Measurements from ENCODE around the gene GCNT4.
A peak's percentile ranks its signal among the peaks of the same experiment; 100 is the strongest.
"Not testable (repeated sequence)": the region's sequence is repeated elsewhere in the genome, so short reads cannot be mapped to it uniquely, and the experiment has no call there.

GCNT4 gene, protein sequence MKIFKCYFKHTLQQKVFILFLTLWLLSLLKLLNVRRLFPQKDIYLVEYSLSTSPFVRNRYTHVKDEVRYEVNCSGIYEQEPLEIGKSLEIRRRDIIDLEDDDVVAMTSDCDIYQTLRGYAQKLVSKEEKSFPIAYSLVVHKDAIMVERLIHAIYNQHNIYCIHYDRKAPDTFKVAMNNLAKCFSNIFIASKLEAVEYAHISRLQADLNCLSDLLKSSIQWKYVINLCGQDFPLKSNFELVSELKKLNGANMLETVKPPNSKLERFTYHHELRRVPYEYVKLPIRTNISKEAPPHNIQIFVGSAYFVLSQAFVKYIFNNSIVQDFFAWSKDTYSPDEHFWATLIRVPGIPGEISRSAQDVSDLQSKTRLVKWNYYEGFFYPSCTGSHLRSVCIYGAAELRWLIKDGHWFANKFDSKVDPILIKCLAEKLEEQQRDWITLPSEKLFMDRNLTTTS

GRCh38 chr5:75052192-75053053 is at the start of gene GCNT4:
GCNT4 (minus strand) TSS chr5:75052558; CDS start chr5:75030037, 22,521 bp downstream.
- peak; percentile 57 to 60 for DNase-seq

DNA sequence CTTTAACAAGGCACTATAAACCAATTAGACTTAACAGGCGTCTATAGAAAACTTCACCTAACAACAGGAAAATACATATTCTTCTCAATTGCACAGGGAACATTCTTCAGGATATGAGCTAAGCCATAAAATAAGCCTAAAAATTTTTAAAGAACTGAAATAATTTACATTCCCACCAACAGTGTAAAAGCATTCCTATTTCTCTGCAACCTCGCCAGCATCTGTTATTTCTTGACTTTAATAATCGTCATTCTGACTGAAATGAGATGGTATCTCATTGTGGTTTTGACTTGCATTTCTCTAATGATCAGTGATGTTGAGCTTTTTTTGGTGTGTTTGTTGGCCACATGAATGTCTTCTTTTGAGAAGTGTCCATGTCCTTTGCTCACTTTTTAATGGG is 43.6 kb upstream of the GCNT4 start:
- not testable (repeated sequence) for DNase-seq

DNA sequence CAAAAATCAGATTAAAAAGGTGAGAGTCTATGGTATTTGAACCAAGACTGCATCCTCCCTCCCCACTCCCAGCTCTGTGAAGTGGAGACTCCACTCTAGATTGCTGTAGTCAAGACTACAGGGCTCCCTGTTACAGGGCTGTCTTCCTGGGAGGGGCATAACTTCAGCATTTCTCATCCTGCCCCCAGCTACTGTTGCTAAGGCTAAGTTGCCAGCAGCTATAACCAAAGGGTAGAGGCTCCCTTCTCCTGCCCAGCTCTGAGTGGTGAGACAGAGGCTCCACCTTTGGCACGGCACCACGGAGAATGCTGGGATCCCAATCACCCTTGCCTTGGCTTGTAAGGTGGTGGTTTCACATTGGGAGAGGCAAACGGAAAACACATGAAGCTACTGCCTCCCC is 39.2 kb upstream of the GCNT4 start:
- DNase-seq = no peak

- no peak for DNase-seq
These were observed 37.3 kb upstream of the GCNT4 start for GRCh38 chr5:75089662-75090061.

- DNase-seq = peak; percentile 28 to 61
These were observed 36.8 kb upstream of the GCNT4 start for GRCh38 chr5:75089137-75089536.

GRCh38 chr5:75088648-75089047 is 36.3 kb upstream of the GCNT4 start:
- DNase-seq = no peak

- DNase-seq = no peak
These were observed 29.2 kb upstream of the GCNT4 start for GRCh38 chr5:75081510-75081909.

DNA sequence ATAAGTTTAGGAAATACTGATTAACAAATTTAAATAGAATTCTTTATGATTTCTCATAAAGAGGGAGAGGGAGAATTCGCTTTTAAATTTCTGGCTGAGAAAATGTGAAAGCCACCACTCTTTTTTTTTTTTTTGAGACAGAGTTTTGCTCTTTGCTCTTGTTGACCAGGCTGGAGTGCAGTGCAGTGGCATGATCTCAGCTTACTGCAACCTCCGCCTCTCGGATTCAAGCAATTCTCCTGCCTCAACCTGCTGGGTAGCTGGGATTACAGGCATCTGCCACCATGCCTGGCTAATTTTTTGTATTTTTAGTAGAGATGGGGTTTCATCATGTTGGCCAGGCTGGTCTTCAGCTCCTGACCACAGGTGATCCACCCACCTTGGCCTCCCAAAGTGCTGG is 27.0 kb upstream of the GCNT4 start:
- not testable (repeated sequence) for DNase-seq

DNA sequence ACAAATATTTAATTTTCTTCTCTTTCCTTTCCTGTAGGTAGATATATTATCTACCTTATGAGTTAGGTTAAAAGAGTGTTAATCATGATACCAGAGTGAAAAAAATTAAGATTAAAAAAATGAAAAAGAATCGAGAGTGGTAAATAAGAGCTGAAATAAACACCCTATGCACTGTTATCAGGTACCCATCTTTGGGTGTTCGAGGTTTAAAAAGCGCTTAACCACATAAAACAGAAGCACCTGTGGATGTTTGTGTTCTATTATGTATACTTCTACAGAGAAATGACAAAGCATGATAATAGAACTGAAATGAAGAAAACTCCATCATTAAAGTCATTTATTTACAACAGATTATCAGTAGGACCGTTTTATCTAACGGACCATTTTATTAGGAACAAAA is 25.7 kb upstream of the GCNT4 start:
- no peak for DNase-seq

DNA sequence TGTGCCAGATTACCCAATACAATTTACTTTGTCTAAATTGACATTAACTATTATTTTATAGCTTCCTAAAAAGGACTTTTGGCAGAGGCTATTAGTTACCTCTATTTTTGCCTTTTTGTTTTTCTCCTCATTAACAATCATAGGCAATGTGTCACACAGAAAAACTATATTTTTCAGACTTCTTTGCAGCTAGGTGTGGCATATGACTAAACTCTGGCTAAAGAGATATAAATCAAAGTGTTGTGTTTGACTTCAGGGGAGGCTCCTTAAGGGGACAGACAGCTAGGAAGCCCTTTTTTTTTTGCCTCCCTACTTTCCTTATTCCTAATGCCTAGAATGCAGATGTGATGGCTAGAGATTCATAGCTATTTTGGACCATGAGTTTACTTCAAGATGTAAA is 19.7 kb upstream of the GCNT4 start:
- no peak for DNase-seq

- no peak for DNase-seq
These were observed 18.7 kb upstream of the GCNT4 start for GRCh38 chr5:75071100-75071499.

- DNase-seq = no peak
These were observed 15.1 kb upstream of the GCNT4 start for GRCh38 chr5:75067434-75067833.

DNA sequence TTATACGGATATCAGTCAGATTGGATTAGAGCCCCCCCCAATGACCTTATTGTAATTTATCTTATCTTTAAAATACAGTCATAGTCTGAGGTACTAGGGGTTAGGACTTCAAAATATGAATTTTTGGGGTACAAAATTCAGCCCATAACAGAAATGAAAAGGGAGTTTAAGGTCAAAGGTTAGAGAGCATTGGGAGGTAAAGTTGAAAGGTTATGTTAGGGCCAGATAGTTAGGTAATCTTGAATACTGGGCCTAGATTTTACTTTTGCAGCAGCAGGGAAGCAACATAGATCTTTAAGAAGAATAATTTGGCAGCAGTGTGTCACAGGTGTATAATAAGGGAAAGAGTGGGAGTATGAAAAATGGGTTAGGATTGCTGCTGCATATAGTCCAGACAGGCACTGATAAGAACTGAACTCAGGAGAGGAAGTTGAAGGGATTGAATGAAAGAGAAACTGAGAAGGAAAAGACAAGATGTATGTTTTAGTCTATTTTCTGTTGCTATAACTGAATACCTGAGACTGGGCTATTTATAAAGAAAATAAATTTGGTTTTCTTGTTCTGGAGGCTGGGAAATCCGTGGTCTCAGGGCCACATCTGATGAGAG is 10.7 kb upstream of the GCNT4 start:
- DNase-seq = no peak

GRCh38 chr5:75059912-75060545 is 7.7 kb upstream of the GCNT4 start:
- no peak for DNase-seq

GRCh38 chr5:75058986-75059535 is 6.7 kb upstream of the GCNT4 start:
- DNase-seq = no peak

DNA sequence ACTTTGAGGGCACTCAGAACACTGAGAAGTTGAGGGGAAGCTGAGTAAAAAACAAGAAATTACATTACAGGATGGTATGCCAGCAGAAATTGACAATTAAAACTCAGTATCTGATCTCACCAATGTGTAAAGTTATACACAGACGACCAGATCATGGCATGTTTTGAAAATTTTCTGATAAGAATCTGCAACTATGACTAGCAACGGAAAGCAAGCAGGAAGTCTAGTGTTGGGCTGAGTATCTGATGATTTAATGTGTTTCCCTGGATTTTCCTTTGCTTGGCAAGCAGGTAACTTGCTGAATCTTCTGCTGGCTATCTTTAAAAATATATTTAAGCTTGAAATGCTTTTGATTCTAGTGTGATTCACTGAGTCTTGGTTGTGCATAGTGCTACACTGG is 5.2 kb upstream of the GCNT4 start:
- DNase-seq = no peak

DNA sequence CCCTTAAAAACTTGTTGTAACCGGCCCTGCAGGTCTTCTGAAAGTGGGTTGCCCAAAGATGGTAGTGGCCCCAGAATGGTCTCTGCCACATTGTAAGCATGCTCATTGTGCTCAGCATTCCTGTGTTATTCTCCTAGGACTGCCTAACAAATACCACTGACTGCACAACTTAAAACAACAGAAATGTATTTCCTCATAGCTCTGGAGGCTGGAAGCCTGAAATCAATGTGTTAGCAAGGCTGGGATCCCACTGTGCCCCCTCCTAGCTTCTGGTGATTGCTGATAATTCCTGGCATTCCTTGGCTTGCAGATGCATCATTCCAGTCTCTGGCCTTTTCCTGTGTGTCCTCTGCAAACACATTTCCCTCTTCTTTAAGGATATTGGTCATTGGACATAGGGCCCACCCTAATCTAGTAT is 3.4 kb upstream of the GCNT4 start:
- no peak for DNase-seq

DNA sequence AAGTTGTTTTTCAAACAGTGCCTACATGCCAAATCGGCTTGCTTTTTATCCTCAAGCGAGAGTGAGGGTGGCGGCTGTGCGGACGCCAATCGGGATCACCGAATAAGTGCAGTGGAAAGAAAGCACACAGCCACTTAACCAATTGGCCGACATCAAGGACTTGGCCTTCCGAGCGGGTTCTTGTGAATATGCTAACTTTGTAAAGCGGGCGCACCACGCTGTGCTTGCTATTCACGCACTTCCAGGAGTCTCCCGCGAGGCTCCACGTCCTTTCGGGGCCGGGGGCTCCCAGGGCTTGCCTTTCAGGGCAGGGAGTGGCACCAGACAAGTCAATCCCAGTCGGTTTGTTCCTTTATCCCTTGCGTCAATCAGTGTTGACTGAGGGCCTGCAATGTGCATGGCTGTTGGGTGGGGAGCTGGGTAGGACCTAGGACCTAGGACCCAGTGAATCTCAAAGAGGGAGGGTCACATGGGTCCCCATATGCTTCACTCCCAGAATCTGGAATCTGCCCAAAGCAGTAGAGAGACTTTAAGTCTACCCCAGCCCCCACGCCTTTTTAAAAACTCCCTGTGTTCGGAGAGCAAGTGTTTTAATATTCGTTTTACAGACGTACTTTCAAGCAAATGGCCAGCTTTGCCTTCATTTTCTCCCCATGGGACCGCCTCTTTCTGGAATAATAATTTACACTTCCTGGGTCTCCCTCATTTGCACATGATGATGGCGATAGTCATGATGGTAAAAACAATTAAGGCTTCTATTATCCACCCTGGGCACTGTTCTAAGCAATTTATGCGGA is 2.0 kb upstream of the GCNT4 start:
- DNase-seq = peak in 1 of 2 experiments; percentile 36

DNA sequence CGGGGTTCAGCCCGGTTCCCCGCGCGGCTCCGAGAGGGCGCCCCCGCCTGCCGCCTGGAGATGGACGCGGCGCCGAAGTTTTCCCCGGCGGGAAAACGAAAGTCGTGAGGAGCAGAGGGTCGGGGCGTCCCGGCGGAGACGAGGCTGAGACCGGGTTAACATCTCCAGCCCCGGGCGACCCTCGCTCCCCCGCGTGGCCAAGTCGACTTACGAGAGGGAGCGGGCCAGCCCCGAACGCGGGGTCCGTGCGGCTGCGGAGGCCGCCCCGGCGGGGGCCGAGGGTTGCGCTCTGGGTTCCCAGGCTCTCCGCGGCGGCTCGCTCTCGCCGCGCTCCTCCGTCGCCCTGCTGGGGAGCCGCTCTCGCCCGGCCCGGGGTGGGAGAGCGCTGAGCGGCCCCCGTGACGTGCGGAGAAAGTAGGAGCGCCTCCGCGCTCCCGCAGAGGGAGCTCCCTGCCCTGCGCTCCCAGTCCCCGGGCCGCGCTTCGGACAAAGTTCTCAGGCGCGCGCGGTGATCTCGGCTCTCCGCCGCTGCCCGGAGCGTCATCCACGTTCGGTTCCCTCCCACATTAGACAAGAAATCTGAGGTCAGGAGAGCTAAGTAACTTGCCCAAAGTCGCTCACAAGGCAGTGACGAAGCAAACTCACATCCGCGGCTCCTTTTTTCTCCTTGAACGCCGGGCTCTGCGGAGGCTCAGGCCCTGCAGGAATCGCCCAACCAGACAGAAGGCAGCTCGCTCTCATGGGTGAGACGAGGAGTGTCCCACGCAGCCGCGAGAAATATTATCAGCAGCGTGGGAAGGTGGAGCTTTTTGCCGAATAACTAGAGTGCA is 1.2 kb upstream of the GCNT4 start:
- DNase-seq = peak; percentile 58 to 67

- DNase-seq = no peak
These were observed 621 bp upstream of the GCNT4 start for GRCh38 chr5:75053054-75053303.

GRCh38 chr5:75051217-75051751 is 1.1 kb downstream of the GCNT4 start:
- DNase-seq = peak in 1 of 2 experiments; percentile 38

Measured in activated CD4-positive, alpha-beta T cell treated with anti-CD3 and anti-CD28 coated beads, Interleukin-2, amount 50 U/mL, for 48 hours (primary cell).